Activated B cell treated with CpG ODN at 0.5 μM for 24 hours (primary cell): ENCODE results near the gene LRRD1. TPM values are rescaled to one million over a fixed set of nuclear protein-coding genes. Genes with fewer than 3 reads are reported as not detected.
"Not testable (repeated sequence)": the region's sequence is repeated elsewhere in the genome, so short reads cannot be mapped to it uniquely, and the experiment has no call there.

ENCODE experiments used
- ATAC-seq: fragments of 200-7000 bp; cut with Tn5 transposase; one replicate; pipeline ENCODE4 v1.10.0; 2021; ENCODE audit warnings: low read depth, mild to moderate bottlenecking, moderate library complexity
- CTCF ChIA-PET: fragments of 350-600 bp; sonication (Branson Sonifier 250); formaldehyde crosslinking; loops from one replicate; lab custom pipeline; 2021; ENCODE audit warnings: antibody characterized with exemption; lab: Charles Lee
- POLR2A ChIA-PET: fragments of 350-600 bp; sonication (Branson Sonifier 250); formaldehyde crosslinking; loops from one replicate; lab custom pipeline; 2021; ENCODE audit warnings: antibody characterized with exemption; lab: Charles Lee
- DNase-seq: peaks from one replicate; pipeline ENCODE4 v3.0.0; 2022
- H3K27ac Mint-ChIP-seq: one replicate; pipeline ENCODE4 v1.8.0; 2020; ENCODE audit warnings: mixed read lengths
- H3K27me3 Mint-ChIP-seq: one replicate; pipeline ENCODE4 v1.8.0; 2021; ENCODE audit warnings: mixed read lengths
- H3K36me3 Mint-ChIP-seq: one replicate; pipeline ENCODE4 v1.8.0; 2021; ENCODE audit warnings: low read depth, mixed read lengths
- H3K4me1 Mint-ChIP-seq: one replicate; pipeline ENCODE4 v1.8.0; 2021; ENCODE audit warnings: mixed read lengths
- H3K4me3 Mint-ChIP-seq: one replicate; pipeline ENCODE4 v1.8.0; 2020; ENCODE audit warnings: mild to moderate bottlenecking, mixed read lengths
- H3K9me3 Mint-ChIP-seq: one replicate; pipeline ENCODE4 v1.8.0; 2020; ENCODE audit warnings: mixed read lengths
- CTCF ChIP-seq: fragments of 200-600 bp; IDR thresholded peaks from one replicate; pipeline ENCODE4 v1.8.0; 2022; ENCODE audit warnings: antibody characterized with exemption, mild to moderate bottlenecking
- intact Hi-C: fragments of 100-400 bp; cut with micrococcal nuclease; formaldehyde crosslinking; loops from one replicate; pipeline ENCODE4 v1.15.1; 2024
- total RNA-seq: library from RNA; stranded (reverse); gene quantifications from 2 replicates; pipeline ENCODE4 v1.2.3, GENCODE V29; 2022

Gene LRRD1
- total RNA-seq, 1 donor from 2014 or later: not detected

- DNase-seq (no peak), ATAC-seq (no peak)
- POLR2A ChIA-PET: no interaction called here
- H3K9me3 Mint-ChIP-seq: no peaks in the 10 kb centered on the region
- no peaks in the 10 kb centered on the region for H3K36me3 Mint-ChIP-seq
- CTCF ChIA-PET: no interaction called here
- intact Hi-C loops: no loop called here
- no peaks in the 10 kb centered on the region for H3K4me1 Mint-ChIP-seq
- H3K4me3 Mint-ChIP-seq: no peak overlapping the region
- no peaks in the 10 kb centered on the region for H3K27me3 Mint-ChIP-seq
- TF ChIP-seq CTCF: no peak
- no peak overlapping the region for H3K27ac Mint-ChIP-seq
Measured at GRCh38 chr7:92155108-92155739, 23.7 kb downstream of the LRRD1 start.

GRCh38 chr7:92150450-92151017, 28.4 kb downstream of the LRRD1 start:
- DNase-seq (no peak), ATAC-seq (no peak)
- no peaks in the 10 kb centered on the region for H3K4me1 Mint-ChIP-seq
- no peaks in the 10 kb centered on the region for H3K27me3 Mint-ChIP-seq
- POLR2A ChIA-PET: no interaction called here
- no peak for TF ChIP-seq CTCF
- H3K4me3 Mint-ChIP-seq: no peak overlapping the region
- intact Hi-C loops: no loop called here
- no peak overlapping the region for H3K27ac Mint-ChIP-seq
- H3K36me3 Mint-ChIP-seq: no peaks in the 10 kb centered on the region
- CTCF ChIA-PET: no interaction called here
- H3K9me3 Mint-ChIP-seq: no peaks in the 10 kb centered on the region

- ATAC-seq: no peak
- no peak for DNase-seq
- Mint-ChIP-seq H3K9me3 (no peaks in the 10 kb centered on the region), H3K27ac (no peak overlapping the region), H3K4me1 (no peaks in the 10 kb centered on the region), H3K27me3 (no peaks in the 10 kb centered on the region), H3K36me3 (no peaks in the 10 kb centered on the region), H3K4me3 (no peak overlapping the region)
- POLR2A ChIA-PET: no interaction called here
- intact Hi-C loops: no loop called here
- CTCF ChIA-PET: no interaction called here
- no peak for TF ChIP-seq CTCF
Measured at GRCh38 chr7:92149736-92150239, 29.2 kb downstream of the LRRD1 start.

GRCh38 chr7:92143192-92143880, 35.6 kb downstream of the LRRD1 start:
- DNase-seq, H3K27me3 Mint-ChIP-seq, ATAC-seq, H3K4me1 Mint-ChIP-seq, H3K9me3 Mint-ChIP-seq, intact Hi-C loops, H3K36me3 Mint-ChIP-seq, POLR2A ChIA-PET, H3K27ac Mint-ChIP-seq, CTCF ChIA-PET, H3K4me3 Mint-ChIP-seq: not testable (repeated sequence)

- H3K27ac Mint-ChIP-seq, H3K36me3 Mint-ChIP-seq, H3K4me1 Mint-ChIP-seq, DNase-seq, H3K9me3 Mint-ChIP-seq, ATAC-seq, H3K27me3 Mint-ChIP-seq, POLR2A ChIA-PET, H3K4me3 Mint-ChIP-seq, CTCF ChIA-PET, intact Hi-C loops: not testable (repeated sequence)
Measured at GRCh38 chr7:92142791-92143190, 36.2 kb downstream of the LRRD1 start.

- intact Hi-C loops: no loop called here
- H3K27ac Mint-ChIP-seq: no peak overlapping the region
- H3K4me3 Mint-ChIP-seq: no peak overlapping the region
- H3K9me3 Mint-ChIP-seq: no peaks in the 10 kb centered on the region
- no peaks in the 10 kb centered on the region for H3K4me1 Mint-ChIP-seq
- no peak for ATAC-seq
- no peaks in the 10 kb centered on the region for H3K36me3 Mint-ChIP-seq
- CTCF ChIA-PET: no interaction called here
- TF ChIP-seq CTCF: no peak
- POLR2A ChIA-PET: no interaction called here
- H3K27me3 Mint-ChIP-seq: peaks cover 3% of the 10 kb centered on the region
- DNase-seq: no peak
Measured at GRCh38 chr7:92141161-92141560, 37.8 kb downstream of the LRRD1 start.
